ENCODE data around the gene ZSCAN29. TPM values are rescaled to one million over a fixed set of nuclear protein-coding genes. Genes with fewer than 3 reads are reported as not detected.

The ZSCAN29 gene
- total RNA-seq, 2 experiments from 2014 or later = 7.1 to 7.4 TPM

GRCh38 chr15:43329217-43329959 is 41.5 kb downstream of the ZSCAN29 start:
- H3K9me3 ChIP-seq (ENCODE audit: control insufficient read depth in 1 of 2, insufficient read depth in 1 of 2, low read length in 2 of 2) = no peaks in the 10 kb centered on the region
- Mint-ChIP-seq H3K27ac (peak overlapping the region; percentile 100), H3K4me1 (ENCODE audit: low read depth) (peaks cover 41% of the 10 kb centered on the region), H3K27me3 (peaks cover 3% of the 10 kb centered on the region), H3K9me3 (no peaks in the 10 kb centered on the region), H3K36me3 (ENCODE audit: low read depth) (peaks cover 34% of the 10 kb centered on the region), H3K4me3 (peak overlapping the region; percentile 98)
- H3K36me3 ChIP-seq (ENCODE audit: insufficient read depth, low read length) = no peaks in the 10 kb centered on the region
- CTCF ChIA-PET = interaction anchor here (0.8 kb wide), 1 partner anchor 44 kb away, joined by 3 read pairs; no protein-coding TSS in a partner anchor
- intact Hi-C loops (cut with DNase I, micrococcal nuclease) = no loop called here
- TF ChIP-seq, protein P1, sequence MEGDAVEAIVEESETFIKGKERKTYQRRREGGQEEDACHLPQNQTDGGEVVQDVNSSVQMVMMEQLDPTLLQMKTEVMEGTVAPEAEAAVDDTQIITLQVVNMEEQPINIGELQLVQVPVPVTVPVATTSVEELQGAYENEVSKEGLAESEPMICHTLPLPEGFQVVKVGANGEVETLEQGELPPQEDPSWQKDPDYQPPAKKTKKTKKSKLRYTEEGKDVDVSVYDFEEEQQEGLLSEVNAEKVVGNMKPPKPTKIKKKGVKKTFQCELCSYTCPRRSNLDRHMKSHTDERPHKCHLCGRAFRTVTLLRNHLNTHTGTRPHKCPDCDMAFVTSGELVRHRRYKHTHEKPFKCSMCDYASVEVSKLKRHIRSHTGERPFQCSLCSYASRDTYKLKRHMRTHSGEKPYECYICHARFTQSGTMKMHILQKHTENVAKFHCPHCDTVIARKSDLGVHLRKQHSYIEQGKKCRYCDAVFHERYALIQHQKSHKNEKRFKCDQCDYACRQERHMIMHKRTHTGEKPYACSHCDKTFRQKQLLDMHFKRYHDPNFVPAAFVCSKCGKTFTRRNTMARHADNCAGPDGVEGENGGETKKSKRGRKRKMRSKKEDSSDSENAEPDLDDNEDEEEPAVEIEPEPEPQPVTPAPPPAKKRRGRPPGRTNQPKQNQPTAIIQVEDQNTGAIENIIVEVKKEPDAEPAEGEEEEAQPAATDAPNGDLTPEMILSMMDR (IDR thresholded peaks at IDR 0.05) = no peak
- peak overlapping the region; percentile 79 for H3K4me3 ChIP-seq (ENCODE audit: low read length)
- ATAC-seq (ENCODE audit: poor library complexity) (no peak), DNase-seq (peak in 9 of 14 experiments; percentile 2 to 35 (median 11))
- H3K4me1 ChIP-seq (ENCODE audit: insufficient read depth, low read length) = peaks cover 23% of the 10 kb centered on the region
- H3K27me3 ChIP-seq (ENCODE audit: control insufficient read depth in 1 of 2, insufficient read depth in 2 of 2, low read length in 2 of 2) = no peaks in the 10 kb centered on the region
- POLR2A ChIA-PET = interaction anchor here (1.0 to 2.1 kb wide), 4 partner anchors 17 to 1357 kb away, joined by 3 to 22 read pairs (median 4); partner anchors contain the start of genes EHD4, TUBGCP4 and ZSCAN29
- H3K27ac ChIP-seq (ENCODE audit: low read depth in 1 of 2, low read length in 2 of 2) = peak overlapping the region; percentile 92 to 96

- peaks cover under 1% of the 10 kb centered on the region for H3K27me3 Mint-ChIP-seq
- ATAC-seq (ENCODE audit: poor library complexity) (no peak), DNase-seq (no peak)
- POLR2A ChIA-PET = no interaction called here
- H3K36me3 Mint-ChIP-seq (ENCODE audit: low read depth) = peaks cover 19% of the 10 kb centered on the region
- no peaks in the 10 kb centered on the region for H3K9me3 Mint-ChIP-seq
- peaks cover 29% of the 10 kb centered on the region for H3K4me1 Mint-ChIP-seq (ENCODE audit: low read depth)
- no peak overlapping the region for H3K27ac Mint-ChIP-seq
- TF ChIP-seq, protein P1 (IDR thresholded peaks at IDR 0.05) = no peak
- Histone ChIP-seq H3K4me1 (ENCODE audit: insufficient read depth, low read length) (peaks cover 17% of the 10 kb centered on the region), H3K36me3 (ENCODE audit: insufficient read depth, low read length) (no peaks in the 10 kb centered on the region), H3K9me3 (ENCODE audit: control insufficient read depth in 1 of 2, insufficient read depth in 1 of 2, low read length in 2 of 2) (no peaks in the 10 kb centered on the region), H3K27ac (ENCODE audit: low read depth in 1 of 2, low read length in 2 of 2) (no peak overlapping the region), H3K27me3 (ENCODE audit: control insufficient read depth in 1 of 2, insufficient read depth in 2 of 2, low read length in 2 of 2) (no peaks in the 10 kb centered on the region), H3K4me3 (ENCODE audit: low read length) (no peak overlapping the region)
- CTCF ChIA-PET = interaction anchor here (0.7 kb wide), 1 partner anchor 1254 kb away, joined by 3 read pairs; no protein-coding TSS in a partner anchor
- intact Hi-C loops (cut with DNase I, micrococcal nuclease) = no loop called here
- no peak overlapping the region for H3K4me3 Mint-ChIP-seq
Observed at GRCh38 chr15:43325039-43325684, 45.7 kb downstream of the ZSCAN29 start.

DNA sequence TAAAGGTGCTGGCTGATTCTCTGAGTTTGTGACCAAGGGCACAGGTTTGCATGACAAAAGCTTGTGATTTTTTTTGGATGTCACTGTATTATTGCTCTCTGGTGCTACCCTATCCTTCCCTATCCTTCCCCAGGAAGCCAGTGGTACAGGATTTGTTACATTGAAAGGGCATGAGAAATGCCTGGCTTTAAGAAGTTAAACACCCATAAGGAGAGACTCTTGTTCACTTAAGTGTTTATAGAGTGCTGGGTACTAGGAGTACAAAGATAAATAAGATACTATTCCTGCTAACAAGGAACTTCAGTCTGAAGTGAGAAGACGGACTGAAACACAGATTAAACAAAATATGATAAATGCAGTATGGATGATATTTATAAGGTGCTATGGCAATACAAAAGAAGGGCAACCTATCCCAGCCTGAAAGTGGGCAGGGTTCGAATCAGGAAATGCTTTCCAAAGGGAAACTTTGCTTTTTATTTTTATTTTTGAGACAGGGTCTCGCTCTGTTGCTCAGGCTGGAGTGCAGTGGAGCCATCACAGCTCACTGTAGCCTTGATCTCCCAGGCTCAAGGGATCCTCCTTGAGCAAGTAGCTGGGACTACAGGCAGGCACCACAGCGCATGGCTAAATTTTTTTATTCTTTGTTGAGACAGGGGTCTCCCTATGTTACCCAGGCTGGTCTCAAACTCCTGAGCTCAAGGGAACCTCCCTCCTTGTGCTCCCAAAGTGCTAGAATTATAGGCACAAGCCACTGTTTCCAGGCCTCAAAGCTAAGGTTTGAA is 51.7 kb downstream of the ZSCAN29 start:
- POLR2A ChIA-PET = no interaction called here
- no peak overlapping the region for H3K4me3 ChIP-seq (ENCODE audit: low read length)
- peaks cover 0 to 8% of the 10 kb centered on the region in 2 experiments for H3K27me3 ChIP-seq (ENCODE audit: control insufficient read depth in 1 of 2, insufficient read depth in 2 of 2, low read length in 2 of 2)
- CTCF ChIA-PET = interaction anchor here (0.5 kb wide), 1 partner anchor 1560 kb away, joined by 3 read pairs; no protein-coding TSS in a partner anchor
- H3K36me3 Mint-ChIP-seq (ENCODE audit: low read depth) = no peaks in the 10 kb centered on the region
- TF ChIP-seq, protein P1 (IDR thresholded peaks at IDR 0.05) = no peak
- intact Hi-C loops (cut with DNase I, micrococcal nuclease) = no loop called here
- no peak overlapping the region for H3K27ac Mint-ChIP-seq
- no peaks in the 10 kb centered on the region for H3K4me1 Mint-ChIP-seq (ENCODE audit: low read depth)
- H3K27me3 Mint-ChIP-seq = peaks cover 41% of the 10 kb centered on the region
- ATAC-seq (ENCODE audit: poor library complexity) = no peak
- no peak overlapping the region for H3K4me3 Mint-ChIP-seq
- DNase-seq = no peak
- H3K9me3 ChIP-seq (ENCODE audit: control insufficient read depth in 1 of 2, insufficient read depth in 1 of 2, low read length in 2 of 2) = no peaks in the 10 kb centered on the region
- no peak overlapping the region for H3K27ac ChIP-seq (ENCODE audit: low read depth in 1 of 2, low read length in 2 of 2)
- H3K36me3 ChIP-seq (ENCODE audit: insufficient read depth, low read length) = no peaks in the 10 kb centered on the region
- no peaks in the 10 kb centered on the region for H3K9me3 Mint-ChIP-seq
- no peaks in the 10 kb centered on the region for H3K4me1 ChIP-seq (ENCODE audit: insufficient read depth, low read length)

Measured in CD4-positive, alpha-beta T cell (primary cell).